NAMALWA (cell line): Measurements from ENCODE around the gene FGGY.

ENCODE experiments used
- DNase-seq: peaks from one replicate; pipeline ENCODE4 v3.0.0-alpha.2; 2015; ENCODE audit warnings: low spot score

FGGY gene

GRCh38 chr1:59316497-59317128 lies 19.7 kb downstream of the FGGY start:
- DNase-seq: no peak

GRCh38 chr1:59317343-59317742 lies 20.4 kb downstream of the FGGY start:
- DNase-seq: no peak

GRCh38 chr1:59317780-59318179 lies 20.9 kb downstream of the FGGY start:
- no peak for DNase-seq

- no peak for DNase-seq
These were observed 21.5 kb downstream of the FGGY start for GRCh38 chr1:59318271-59318860.

GRCh38 chr1:59322394-59322793 lies 25.5 kb downstream of the FGGY start:
- no peak for DNase-seq

- DNase-seq: no peak
These were observed 25.9 kb downstream of the FGGY start for GRCh38 chr1:59322814-59323213.

- no peak for DNase-seq
These were observed 27.0 kb downstream of the FGGY start for GRCh38 chr1:59323879-59324278.

GRCh38 chr1:59328353-59328752 lies 31.5 kb downstream of the FGGY start:
- DNase-seq: no peak

- no peak for DNase-seq
These were observed 32.6 kb downstream of the FGGY start for GRCh38 chr1:59329412-59330053.

- no peak for DNase-seq
These were observed 35.1 kb downstream of the FGGY start for GRCh38 chr1:59331686-59332620.

- DNase-seq: no peak
These were observed 36.1 kb downstream of the FGGY start for GRCh38 chr1:59332983-59333382.

GRCh38 chr1:59333626-59334277 lies 36.9 kb downstream of the FGGY start:
- no peak for DNase-seq

- DNase-seq: no peak
These were observed 43.8 kb downstream of the FGGY start for GRCh38 chr1:59340411-59341307.

- DNase-seq: no peak
These were observed 46.1 kb downstream of the FGGY start for GRCh38 chr1:59342801-59343575.

- no peak for DNase-seq
These were observed 46.6 kb downstream of the FGGY start for GRCh38 chr1:59343576-59343840.

- DNase-seq: no peak
These were observed 48.3 kb downstream of the FGGY start for GRCh38 chr1:59345221-59345620.

GRCh38 chr1:59346429-59346828 lies 49.5 kb downstream of the FGGY start:
- DNase-seq: no peak

GRCh38 chr1:59349101-59349500 lies 52.2 kb downstream of the FGGY start:
- DNase-seq: no peak

GRCh38 chr1:59350521-59350920 lies 53.6 kb downstream of the FGGY start:
- no peak for DNase-seq

- DNase-seq: no peak
These were observed 55.2 kb downstream of the FGGY start for GRCh38 chr1:59352065-59352464.
